CD8-positive, alpha-beta memory T cell (primary cell): ENCODE measurements around the gene GALNT14. TPM values are rescaled to one million over a fixed set of nuclear protein-coding genes. Genes with fewer than 3 reads are reported as not detected.

ENCODE experiments used
- CTCF ChIA-PET: fragments of 350-600 bp; sonication (Branson Sonifier 250); formaldehyde crosslinking; loops from one replicate; lab custom pipeline; 2021; ENCODE audit warnings: antibody characterized with exemption; lab: Charles Lee
- POLR2A ChIA-PET: fragments of 350-600 bp; sonication (Branson Sonifier 250); formaldehyde crosslinking; loops from one replicate; lab custom pipeline; 2021; ENCODE audit warnings: antibody characterized with exemption; lab: Charles Lee
- DNase-seq, 5 donors: peaks; one replicate each; pipeline versions ENCODE4 v3.0.0 to v3.0.0-alpha.2; 2020 to 2022; ENCODE audit warnings: mixed read lengths in 1 of 5
- H3K27ac ChIP-seq: one replicate; pipeline ENCODE4 v1.7.0; 2013; ENCODE audit warnings: low read depth, mild to moderate bottlenecking, low read length, moderate library complexity
- H3K27me3 ChIP-seq: 2 replicates; pipeline ENCODE4 v1.7.0; 2013; ENCODE audit warnings: low read length, mild to moderate bottlenecking; ENCODE audit not compliant: insufficient read depth, poor library complexity, severe bottlenecking
- H3K36me3 ChIP-seq: 2 replicates; pipeline ENCODE4 v1.7.0; 2013; ENCODE audit warnings: mild to moderate bottlenecking, low read length, moderate library complexity; ENCODE audit not compliant: insufficient read depth
- H3K4me1 ChIP-seq: 2 replicates; pipeline ENCODE4 v1.7.0; 2013; ENCODE audit warnings: mild to moderate bottlenecking, low read length, moderate library complexity; ENCODE audit not compliant: insufficient read depth
- H3K4me3 ChIP-seq: 2 replicates; pipeline ENCODE4 v1.7.0; 2013; ENCODE audit warnings: mild to moderate bottlenecking, low read length
- H3K9me3 ChIP-seq: 2 replicates; pipeline ENCODE4 v1.7.0; 2013; ENCODE audit warnings: mild to moderate bottlenecking, low read length
- H3K27ac Mint-ChIP-seq, 8 donors: one replicate each; pipeline ENCODE4 v1.8.0; 2020 to 2021; ENCODE audit warnings: mixed read lengths in 8 of 8, mild to moderate bottlenecking in 6 of 8, inconsistent platforms in 3 of 8, moderate library complexity in 3 of 8
- H3K27me3 Mint-ChIP-seq, 2 donors: one replicate each; pipeline ENCODE4 v1.8.0; 2020 to 2021; ENCODE audit warnings: mixed read lengths in 2 of 2, mild to moderate bottlenecking in 1 of 2, moderate library complexity in 1 of 2
- H3K36me3 Mint-ChIP-seq, 3 donors: one replicate each; pipeline ENCODE4 v1.8.0; 2020 to 2021; ENCODE audit warnings: mixed read lengths in 3 of 3, inconsistent platforms in 1 of 3, mild to moderate bottlenecking in 1 of 3
- H3K4me1 Mint-ChIP-seq, 3 donors: one replicate each; pipeline ENCODE4 v1.8.0; 2020 to 2021; ENCODE audit warnings: mixed read lengths in 3 of 3, inconsistent platforms in 1 of 3, mild to moderate bottlenecking in 1 of 3
- H3K4me3 Mint-ChIP-seq, 7 donors: one replicate each; pipeline ENCODE4 v1.8.0; 2020 to 2021; ENCODE audit warnings: mixed read lengths in 7 of 7, mild to moderate bottlenecking in 6 of 7, moderate library complexity in 4 of 7, inconsistent platforms in 2 of 7
- H3K9me3 Mint-ChIP-seq, 5 donors: one replicate each; pipeline ENCODE4 v1.8.0; 2020 to 2022; ENCODE audit warnings: mixed read lengths in 5 of 5, mild to moderate bottlenecking in 3 of 5, moderate library complexity in 2 of 5, inconsistent platforms in 1 of 5
- polyA plus RNA-seq: library from polyadenylated mRNA; unstranded; fragments of 300-500 nt; fragmentation: Illumina TruSeq; gene quantifications from one replicate; pipeline ENCODE4 v1.2.3, GENCODE V29; 2021
- total RNA-seq, 2 experiments: library from RNA; stranded (reverse); gene quantifications; one replicate each; pipeline ENCODE4 v1.2.3, GENCODE V29; 2021

The GALNT14 gene
- total and polyA plus RNA-seq, 3 experiments from 2014 or later: 0.62 to 0.74 TPM; not detected in 1

- Mint-ChIP-seq H3K9me3 (peaks cover 0 to 1% (median 0%) of the 10 kb centered on the region in 5 donors), H3K36me3 (no peaks in the 10 kb centered on the region), H3K27ac (no peak overlapping the region), H3K4me1 (no peaks in the 10 kb centered on the region), H3K4me3 (no peak overlapping the region), H3K27me3 (peaks cover 5 to 19% of the 10 kb centered on the region in 2 donors)
- ChIA-PET POLR2A (no interaction called here), CTCF (no interaction called here)
- Histone ChIP-seq H3K9me3 (no peaks in the 10 kb centered on the region), H3K4me1 (no peaks in the 10 kb centered on the region), H3K27me3 (no peaks in the 10 kb centered on the region), H3K27ac (no peak overlapping the region), H3K36me3 (no peaks in the 10 kb centered on the region), H3K4me3 (no peak overlapping the region)
- no peak for DNase-seq
Observed at GRCh38 chr2:31089645-31090044, 48.6 kb downstream of the GALNT14 start.

GRCh38 chr2:31088504-31089195 lies 49.6 kb downstream of the GALNT14 start:
- Mint-ChIP-seq H3K4me1 (no peaks in the 10 kb centered on the region), H3K36me3 (no peaks in the 10 kb centered on the region), H3K27me3 (peaks cover 5 to 13% of the 10 kb centered on the region in 2 donors), H3K4me3 (no peak overlapping the region), H3K27ac (peak overlapping the region in 1 of 8 donors; percentile 52), H3K9me3 (peaks cover 0 to 1% (median 0%) of the 10 kb centered on the region in 5 donors)
- H3K27ac ChIP-seq: no peak overlapping the region
- CTCF ChIA-PET: no interaction called here
- no peak for DNase-seq
- no peaks in the 10 kb centered on the region for H3K36me3 ChIP-seq
- H3K4me3 ChIP-seq: no peak overlapping the region
- POLR2A ChIA-PET: no interaction called here
- H3K27me3 ChIP-seq: no peaks in the 10 kb centered on the region
- no peaks in the 10 kb centered on the region for H3K4me1 ChIP-seq
- H3K9me3 ChIP-seq: no peaks in the 10 kb centered on the region

GRCh38 chr2:31087491-31087890 lies 50.7 kb downstream of the GALNT14 start:
- CTCF ChIA-PET: no interaction called here
- H3K27ac Mint-ChIP-seq: no peak overlapping the region
- H3K4me1 ChIP-seq: no peaks in the 10 kb centered on the region
- H3K4me3 ChIP-seq: no peak overlapping the region
- H3K36me3 Mint-ChIP-seq: no peaks in the 10 kb centered on the region
- POLR2A ChIA-PET: no interaction called here
- no peaks in the 10 kb centered on the region for H3K9me3 ChIP-seq
- H3K27ac ChIP-seq: no peak overlapping the region
- no peaks in the 10 kb centered on the region for H3K27me3 ChIP-seq
- no peaks in the 10 kb centered on the region for H3K36me3 ChIP-seq
- H3K4me1 Mint-ChIP-seq: no peaks in the 10 kb centered on the region
- no peak overlapping the region for H3K4me3 Mint-ChIP-seq
- H3K27me3 Mint-ChIP-seq: peaks cover 5 to 16% of the 10 kb centered on the region in 2 donors
- H3K9me3 Mint-ChIP-seq: peaks cover 0 to 1% (median 0%) of the 10 kb centered on the region in 5 donors
- DNase-seq: no peak

- Histone ChIP-seq H3K36me3 (no peaks in the 10 kb centered on the region), H3K4me3 (no peak overlapping the region), H3K27ac (no peak overlapping the region), H3K4me1 (no peaks in the 10 kb centered on the region), H3K9me3 (no peaks in the 10 kb centered on the region), H3K27me3 (no peaks in the 10 kb centered on the region)
- Mint-ChIP-seq H3K27ac (no peak overlapping the region), H3K4me1 (no peaks in the 10 kb centered on the region), H3K27me3 (peaks cover 5 to 13% of the 10 kb centered on the region in 2 donors), H3K4me3 (no peak overlapping the region), H3K36me3 (no peaks in the 10 kb centered on the region), H3K9me3 (peaks cover 0 to 1% (median 0%) of the 10 kb centered on the region in 5 donors)
- DNase-seq: no peak
- ChIA-PET CTCF (no interaction called here), POLR2A (no interaction called here)
Observed at GRCh38 chr2:31086590-31086989, 51.6 kb downstream of the GALNT14 start.

GRCh38 chr2:31083234-31083993 lies 54.8 kb downstream of the GALNT14 start:
- no peak overlapping the region for H3K4me3 ChIP-seq
- no peak for DNase-seq
- Mint-ChIP-seq H3K27me3 (peaks cover 5 to 21% of the 10 kb centered on the region in 2 donors), H3K4me3 (no peak overlapping the region), H3K4me1 (no peaks in the 10 kb centered on the region), H3K36me3 (no peaks in the 10 kb centered on the region), H3K9me3 (peaks cover 0 to 1% (median 0%) of the 10 kb centered on the region in 5 donors), H3K27ac (no peak overlapping the region)
- H3K27ac ChIP-seq: no peak overlapping the region
- H3K4me1 ChIP-seq: no peaks in the 10 kb centered on the region
- H3K9me3 ChIP-seq: no peaks in the 10 kb centered on the region
- no peaks in the 10 kb centered on the region for H3K36me3 ChIP-seq
- CTCF ChIA-PET: interaction anchor here (0.6 kb wide), 1 partner anchor 26 kb away, joined by 3 read pairs; no protein-coding TSS in a partner anchor
- no peaks in the 10 kb centered on the region for H3K27me3 ChIP-seq
- POLR2A ChIA-PET: no interaction called here

- no peak for DNase-seq
- H3K27me3 ChIP-seq: no peaks in the 10 kb centered on the region
- H3K27me3 Mint-ChIP-seq: peaks cover 5 to 17% of the 10 kb centered on the region in 2 donors
- H3K27ac ChIP-seq: no peak overlapping the region
- H3K9me3 ChIP-seq: no peaks in the 10 kb centered on the region
- no peak overlapping the region for H3K4me3 Mint-ChIP-seq
- H3K36me3 ChIP-seq: no peaks in the 10 kb centered on the region
- ChIA-PET POLR2A (no interaction called here), CTCF (no interaction called here)
- H3K9me3 Mint-ChIP-seq: peaks cover 0 to 1% (median 0%) of the 10 kb centered on the region in 5 donors
- no peaks in the 10 kb centered on the region for H3K36me3 Mint-ChIP-seq
- no peak overlapping the region for H3K27ac Mint-ChIP-seq
- H3K4me1 ChIP-seq: no peaks in the 10 kb centered on the region
- no peaks in the 10 kb centered on the region for H3K4me1 Mint-ChIP-seq
- no peak overlapping the region for H3K4me3 ChIP-seq
Observed at GRCh38 chr2:31082002-31082401, 56.2 kb downstream of the GALNT14 start.

- no peaks in the 10 kb centered on the region for H3K36me3 ChIP-seq
- H3K27me3 ChIP-seq: no peaks in the 10 kb centered on the region
- no peaks in the 10 kb centered on the region for H3K4me1 Mint-ChIP-seq
- no peak overlapping the region for H3K27ac ChIP-seq
- ChIA-PET POLR2A (no interaction called here), CTCF (no interaction called here)
- H3K4me3 ChIP-seq: no peak overlapping the region
- no peaks in the 10 kb centered on the region for H3K4me1 ChIP-seq
- DNase-seq: no peak
- H3K9me3 Mint-ChIP-seq: peaks cover 0 to 1% (median 0%) of the 10 kb centered on the region in 5 donors
- H3K36me3 Mint-ChIP-seq: no peaks in the 10 kb centered on the region
- H3K4me3 Mint-ChIP-seq: no peak overlapping the region
- no peaks in the 10 kb centered on the region for H3K9me3 ChIP-seq
- H3K27me3 Mint-ChIP-seq: peaks cover 5 to 16% of the 10 kb centered on the region in 2 donors
- no peak overlapping the region for H3K27ac Mint-ChIP-seq
Observed at GRCh38 chr2:31081492-31081891, 56.7 kb downstream of the GALNT14 start.

GRCh38 chr2:31080361-31080760 lies 57.9 kb downstream of the GALNT14 start:
- no peak for DNase-seq
- no peak overlapping the region for H3K4me3 ChIP-seq
- no peaks in the 10 kb centered on the region for H3K9me3 ChIP-seq
- H3K27ac ChIP-seq: no peak overlapping the region
- H3K4me3 Mint-ChIP-seq: no peak overlapping the region
- no peaks in the 10 kb centered on the region for H3K36me3 ChIP-seq
- H3K27ac Mint-ChIP-seq: no peak overlapping the region
- H3K4me1 Mint-ChIP-seq: no peaks in the 10 kb centered on the region
- H3K4me1 ChIP-seq: no peaks in the 10 kb centered on the region
- peaks cover 0 to 1% (median 0%) of the 10 kb centered on the region in 5 donors for H3K9me3 Mint-ChIP-seq
- ChIA-PET POLR2A (no interaction called here), CTCF (no interaction called here)
- H3K36me3 Mint-ChIP-seq: no peaks in the 10 kb centered on the region
- peaks cover 9 to 11% of the 10 kb centered on the region in 2 donors for H3K27me3 Mint-ChIP-seq
- no peaks in the 10 kb centered on the region for H3K27me3 ChIP-seq
